LNCAP (cell line): ENCODE data around the gene ZNF862.

Source experiments
- TF ChIP-seq, protein P1 (sequence below): fragments of 450-650 bp; IDR thresholded peaks from 2 replicates; pipeline ENCODE4 v1.5.1; 2017; ENCODE audit warnings: mild to moderate bottlenecking

ZNF862 gene

DNA sequence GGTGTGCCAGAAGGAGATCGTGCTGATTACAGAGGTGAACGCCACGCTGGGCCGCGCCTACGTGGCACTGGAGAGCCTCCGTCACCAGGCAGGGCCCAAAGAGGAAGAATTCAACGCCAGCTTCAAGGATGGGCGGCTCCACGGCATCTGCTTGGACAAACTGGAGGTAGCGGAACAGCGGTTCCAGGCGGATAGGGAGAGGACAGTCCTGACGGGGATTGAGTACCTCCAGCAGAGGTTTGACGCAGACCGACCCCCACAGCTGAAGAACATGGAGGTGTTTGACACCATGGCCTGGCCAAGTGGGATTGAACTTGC is 23.5 kb downstream of the ZNF862 start:
- TF ChIP-seq, protein P1, sequence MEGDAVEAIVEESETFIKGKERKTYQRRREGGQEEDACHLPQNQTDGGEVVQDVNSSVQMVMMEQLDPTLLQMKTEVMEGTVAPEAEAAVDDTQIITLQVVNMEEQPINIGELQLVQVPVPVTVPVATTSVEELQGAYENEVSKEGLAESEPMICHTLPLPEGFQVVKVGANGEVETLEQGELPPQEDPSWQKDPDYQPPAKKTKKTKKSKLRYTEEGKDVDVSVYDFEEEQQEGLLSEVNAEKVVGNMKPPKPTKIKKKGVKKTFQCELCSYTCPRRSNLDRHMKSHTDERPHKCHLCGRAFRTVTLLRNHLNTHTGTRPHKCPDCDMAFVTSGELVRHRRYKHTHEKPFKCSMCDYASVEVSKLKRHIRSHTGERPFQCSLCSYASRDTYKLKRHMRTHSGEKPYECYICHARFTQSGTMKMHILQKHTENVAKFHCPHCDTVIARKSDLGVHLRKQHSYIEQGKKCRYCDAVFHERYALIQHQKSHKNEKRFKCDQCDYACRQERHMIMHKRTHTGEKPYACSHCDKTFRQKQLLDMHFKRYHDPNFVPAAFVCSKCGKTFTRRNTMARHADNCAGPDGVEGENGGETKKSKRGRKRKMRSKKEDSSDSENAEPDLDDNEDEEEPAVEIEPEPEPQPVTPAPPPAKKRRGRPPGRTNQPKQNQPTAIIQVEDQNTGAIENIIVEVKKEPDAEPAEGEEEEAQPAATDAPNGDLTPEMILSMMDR: no peak

GRCh38 chr7:149862156-149862555 is 24.0 kb downstream of the ZNF862 start:
- TF ChIP-seq, protein P1: no peak

- TF ChIP-seq, protein P1: no peak
Observed at GRCh38 chr7:149863500-149863899, 25.3 kb downstream of the ZNF862 start.

GRCh38 chr7:149864023-149864422 is 25.8 kb downstream of the ZNF862 start:
- TF ChIP-seq, protein P1: no peak

DNA sequence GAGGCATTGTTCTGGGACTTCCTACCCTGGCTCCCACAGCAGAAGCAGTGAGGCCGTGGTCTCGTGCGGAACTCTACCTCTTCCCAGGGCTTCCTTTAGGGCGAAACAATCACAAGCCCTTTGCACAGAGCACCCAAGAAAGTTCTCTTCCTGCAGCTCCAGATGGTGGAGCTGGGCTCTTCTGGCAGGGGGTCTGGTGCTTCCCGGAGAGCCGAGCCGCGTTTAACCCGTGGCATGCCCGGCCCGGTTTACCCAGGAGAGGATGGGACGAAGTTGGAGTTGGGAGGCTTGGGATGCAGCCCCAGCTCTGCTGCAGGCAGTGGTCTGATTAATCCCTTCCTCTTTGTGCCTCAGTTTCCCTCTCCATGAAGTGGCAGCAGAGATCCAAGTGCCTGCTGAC is 26.6 kb downstream of the ZNF862 start:
- TF ChIP-seq, protein P1: no peak

- TF ChIP-seq, protein P1: no peak
Observed at GRCh38 chr7:149865437-149865836, 27.3 kb downstream of the ZNF862 start.

DNA sequence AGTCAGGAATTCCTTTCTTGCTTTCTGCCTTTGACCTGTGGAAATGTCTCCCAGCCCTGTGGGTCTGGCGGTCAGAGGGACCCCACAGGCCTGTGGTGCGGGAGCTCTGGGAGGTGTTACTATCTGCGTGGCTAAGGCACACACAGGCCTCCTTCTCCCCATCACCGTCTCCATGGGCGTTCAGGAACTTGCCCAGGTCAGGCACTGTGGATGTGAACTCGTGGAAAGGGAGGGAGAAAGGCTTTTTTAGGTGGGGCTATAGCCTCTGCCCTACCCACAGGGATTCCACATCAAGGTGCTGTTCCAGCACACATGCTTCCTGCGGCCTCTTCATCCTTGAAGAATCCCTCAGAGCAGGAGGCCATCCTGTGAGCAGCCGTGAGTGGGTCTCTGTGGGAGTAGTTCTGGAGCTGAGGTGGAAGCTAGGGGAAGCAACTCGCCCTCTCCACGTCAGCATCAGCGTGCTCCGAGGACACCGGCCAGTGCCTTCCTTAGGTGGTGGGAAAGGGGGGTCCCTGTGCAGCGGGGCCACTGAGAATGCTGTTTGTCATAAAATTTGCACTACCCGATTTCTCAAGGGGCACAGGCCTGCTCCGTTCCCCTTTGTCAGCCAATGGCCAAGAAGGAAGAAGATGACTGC is 28.1 kb downstream of the ZNF862 start:
- TF ChIP-seq, protein P1: no peak
